GM18517 (cell line): ENCODE measurements around the gene GRM8.
A peak's percentile ranks its signal among the peaks of the same experiment; 100 is the strongest.

Experiments used
- ATAC-seq: cut with Tn5 transposase; IDR thresholded peaks from one replicate; pipeline ENCODE4 v1.9.1; 2021; ENCODE audit warnings: mild to moderate bottlenecking, moderate library complexity; ENCODE audit not compliant: unreplicated experiment

The GRM8 gene

DNA sequence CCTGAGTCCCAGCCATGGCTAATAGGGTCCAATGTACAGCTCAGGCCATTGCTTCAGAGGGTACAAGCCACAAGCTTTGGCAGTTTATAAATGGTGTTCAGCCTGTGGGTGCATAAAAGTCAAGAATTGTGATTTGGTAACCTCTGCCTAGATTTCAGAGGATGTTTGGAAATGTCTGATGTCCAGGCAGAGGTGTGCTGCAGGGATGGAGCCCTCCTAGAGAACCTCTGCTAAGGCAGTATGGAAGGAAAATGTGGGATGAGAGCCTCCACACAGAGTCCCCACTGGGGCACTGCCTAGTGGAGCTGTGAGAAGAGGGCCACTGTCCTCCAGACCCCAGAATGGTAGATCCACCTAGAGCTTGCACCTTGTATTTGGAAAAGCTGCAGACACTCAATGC is 779.9 kb downstream of the GRM8 start:
- no peak for ATAC-seq

DNA sequence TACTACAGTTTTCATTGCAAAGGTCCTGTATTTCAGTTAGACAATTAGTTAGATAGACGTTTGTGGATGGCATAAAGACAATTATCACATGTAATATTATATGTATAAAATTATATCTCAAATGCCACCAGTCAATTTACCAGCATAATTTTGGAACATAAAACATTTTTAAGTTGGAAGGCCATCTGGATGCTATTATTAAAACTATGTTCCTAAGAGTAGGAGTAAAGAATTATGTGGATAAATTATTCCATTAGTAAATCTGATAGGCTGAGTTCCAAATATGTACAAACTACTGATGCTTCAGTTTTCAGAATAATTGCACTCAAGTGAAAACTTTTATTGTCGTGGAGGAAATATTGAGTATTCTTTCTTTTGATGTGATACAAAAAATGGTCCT is 790.3 kb downstream of the GRM8 start:
- no peak for ATAC-seq

DNA sequence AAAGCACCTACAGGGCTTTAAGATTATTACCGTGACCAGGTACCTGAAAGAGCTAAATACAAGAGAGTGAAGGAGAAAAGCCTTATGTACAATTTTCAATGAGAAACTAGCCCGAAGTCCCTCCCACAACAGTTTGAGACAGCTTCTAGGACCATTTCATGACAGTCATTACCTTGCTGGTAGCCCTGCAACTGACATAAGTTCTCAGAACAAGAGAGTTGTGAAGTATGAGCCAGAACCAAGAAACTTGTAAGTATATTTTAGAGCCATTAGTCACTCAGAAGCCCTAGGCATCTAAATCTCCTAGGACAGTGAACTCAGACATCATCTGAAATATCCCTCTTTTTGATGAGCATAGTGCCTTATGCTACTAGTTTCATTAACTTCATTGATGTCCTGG is 792.1 kb downstream of the GRM8 start:
- no peak for ATAC-seq

DNA sequence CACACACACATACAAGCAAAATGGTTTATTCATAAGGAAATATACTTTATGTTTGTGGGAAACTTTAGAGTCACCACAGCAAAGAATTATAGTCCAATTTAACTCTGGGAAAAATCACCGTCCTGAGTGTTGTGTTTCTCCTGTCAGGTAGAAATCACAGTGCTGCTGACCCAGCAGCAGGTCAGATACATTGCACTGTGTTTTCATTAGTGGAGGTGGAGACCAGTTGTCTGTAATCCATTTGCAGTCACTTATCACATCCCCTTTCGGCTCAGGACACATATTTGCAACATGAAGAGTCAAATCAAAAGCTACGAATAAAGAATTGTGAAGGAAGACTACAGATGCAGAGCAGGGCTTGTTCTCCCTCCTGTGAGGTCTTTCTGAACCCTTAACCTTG is 799.6 kb downstream of the GRM8 start:
- no peak for ATAC-seq

DNA sequence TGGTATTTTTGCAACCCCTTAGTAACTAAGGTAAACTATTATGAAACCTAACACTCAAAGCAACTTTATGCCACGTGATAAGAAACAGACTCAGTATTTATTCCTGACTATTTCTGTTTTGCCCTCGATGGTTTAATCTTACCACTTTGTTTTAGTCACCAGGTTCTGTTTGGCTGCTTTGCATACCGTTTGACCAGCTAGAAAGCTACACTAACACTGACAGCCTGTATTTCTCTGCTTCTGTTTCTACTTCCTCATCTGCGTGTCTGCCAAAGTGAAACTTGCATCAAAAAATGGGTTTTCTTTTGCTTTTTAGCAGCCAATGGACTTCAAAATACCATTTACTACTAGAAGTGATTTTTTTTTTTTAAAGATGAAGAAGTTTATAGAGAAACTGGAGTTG is 802.5 kb downstream of the GRM8 start:
- peak; percentile 97 for ATAC-seq

DNA sequence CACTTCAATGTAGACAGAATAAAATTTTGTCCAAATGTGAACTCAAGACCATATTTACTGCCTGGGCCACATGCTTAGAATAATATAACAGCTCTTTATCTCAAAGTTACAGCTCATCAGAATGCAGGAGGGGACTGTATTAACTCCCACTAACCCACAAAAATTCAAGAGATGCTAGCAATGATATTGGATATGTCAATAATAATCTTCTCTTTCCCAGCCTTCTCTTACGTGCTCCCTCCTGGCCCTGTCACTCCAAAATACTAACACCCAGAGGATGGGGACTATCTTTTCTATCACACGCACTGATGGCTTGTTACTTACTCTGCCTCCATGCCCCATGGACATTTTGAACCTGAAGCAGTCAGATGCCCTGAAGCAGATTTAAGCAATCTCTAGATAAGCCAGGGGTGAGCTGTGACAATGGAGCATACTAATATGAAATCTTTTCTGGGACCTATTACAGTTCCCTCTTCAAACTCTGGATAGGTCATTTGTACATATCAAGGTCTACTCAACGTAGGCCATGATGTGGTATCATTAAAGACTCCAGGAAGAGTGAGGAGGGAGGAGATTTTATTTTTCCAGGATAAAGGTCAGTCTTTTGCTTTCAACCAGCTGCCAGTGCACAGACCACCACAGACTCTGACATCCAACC is 803.0 kb downstream of the GRM8 start:
- peak; percentile 12 for ATAC-seq

DNA sequence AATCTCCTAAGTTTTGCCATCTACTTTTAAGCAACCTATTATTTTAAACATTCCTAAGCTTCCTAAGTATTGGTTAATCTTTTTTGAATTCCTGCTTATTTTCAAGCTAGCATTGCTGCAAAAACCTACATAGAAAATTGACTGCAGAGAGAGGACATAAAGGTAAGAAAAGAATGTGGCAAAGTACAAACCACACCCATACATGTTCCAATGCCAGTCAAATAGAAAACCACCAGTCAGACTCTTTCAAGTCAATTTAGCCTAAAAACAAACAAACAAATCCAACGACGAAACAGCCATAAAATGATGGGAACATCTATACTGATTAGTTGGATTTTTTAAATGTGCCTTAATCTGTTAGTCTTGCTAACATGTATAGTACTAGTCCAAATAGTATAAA is 804.8 kb downstream of the GRM8 start:
- ATAC-seq, result no peak

DNA sequence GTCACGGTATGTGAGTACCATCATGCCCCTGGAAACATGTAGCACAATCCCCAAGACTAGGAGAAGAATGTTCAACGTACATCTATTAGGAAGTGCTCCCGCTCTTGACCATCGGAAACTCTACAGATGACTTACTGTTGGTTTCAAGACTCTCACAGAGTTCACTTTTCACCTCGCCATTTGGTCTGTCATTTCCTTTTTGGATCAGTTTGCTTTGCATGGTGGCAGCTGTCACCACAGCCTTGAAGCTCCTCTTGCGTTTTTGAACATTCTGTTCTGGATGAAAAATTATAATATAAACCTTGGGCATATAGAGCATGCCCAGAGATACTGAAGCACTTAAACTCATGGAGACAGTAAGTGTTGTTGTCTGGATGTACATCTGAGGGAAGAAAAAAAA is 806.8 kb downstream of the GRM8 start:
- ATAC-seq, result no peak

DNA sequence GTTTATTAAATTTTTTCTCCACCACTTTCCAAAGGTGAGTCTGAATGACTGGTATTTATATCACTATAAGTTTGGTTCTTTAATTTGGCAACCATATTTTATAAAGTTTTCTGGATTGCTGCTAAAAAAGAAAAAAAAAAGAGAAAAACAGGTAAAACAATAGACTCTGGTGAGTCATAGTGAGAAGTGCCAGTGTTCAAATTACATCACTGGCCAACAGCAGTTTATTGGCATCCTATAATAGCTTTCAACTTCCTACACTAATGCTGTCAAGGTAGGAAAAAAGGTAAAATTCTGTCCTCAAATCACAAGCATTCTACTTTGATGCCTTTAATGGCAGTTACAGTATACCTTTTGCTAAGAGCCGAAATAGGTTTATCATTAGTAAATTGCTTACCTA is 808.8 kb downstream of the GRM8 start:
- no peak for ATAC-seq

DNA sequence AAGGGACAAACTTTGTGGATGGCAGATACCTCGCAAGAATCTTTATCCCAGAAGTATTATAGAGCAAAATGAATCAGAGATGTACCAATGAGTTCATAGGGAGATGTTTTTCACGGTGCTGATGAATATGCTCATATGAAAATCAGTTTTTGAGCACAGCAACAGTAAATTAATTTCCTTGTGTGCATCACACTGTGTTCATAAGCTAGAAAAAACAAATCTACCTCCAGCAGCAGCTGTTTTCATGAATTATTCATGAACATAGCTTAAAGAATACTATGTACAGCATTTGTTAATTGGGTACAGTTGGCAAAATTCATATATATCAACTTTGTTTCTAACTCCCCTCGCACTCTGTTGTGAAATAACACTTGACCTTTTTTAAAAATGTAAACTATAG is 809.8 kb downstream of the GRM8 start:
- ATAC-seq, result no peak

DNA sequence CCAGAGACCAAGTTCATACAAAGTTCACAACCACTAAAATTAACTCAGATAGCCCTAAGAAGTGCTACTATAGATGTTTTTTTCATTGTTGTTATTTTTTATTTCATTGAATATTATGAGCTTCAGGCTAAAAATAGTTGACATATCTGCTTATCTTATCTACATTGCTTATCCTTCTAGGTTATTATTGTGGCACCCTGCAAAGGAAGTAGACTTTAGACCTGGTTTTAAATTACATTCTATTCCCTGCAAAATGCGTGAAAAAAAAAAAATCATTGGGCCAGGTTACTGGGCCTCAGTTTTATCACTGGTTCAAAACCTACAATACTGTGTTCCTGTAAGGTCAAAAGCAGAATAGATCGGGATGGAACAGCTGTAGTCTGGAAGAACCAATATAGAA is 811.0 kb downstream of the GRM8 start:
- no peak for ATAC-seq

DNA sequence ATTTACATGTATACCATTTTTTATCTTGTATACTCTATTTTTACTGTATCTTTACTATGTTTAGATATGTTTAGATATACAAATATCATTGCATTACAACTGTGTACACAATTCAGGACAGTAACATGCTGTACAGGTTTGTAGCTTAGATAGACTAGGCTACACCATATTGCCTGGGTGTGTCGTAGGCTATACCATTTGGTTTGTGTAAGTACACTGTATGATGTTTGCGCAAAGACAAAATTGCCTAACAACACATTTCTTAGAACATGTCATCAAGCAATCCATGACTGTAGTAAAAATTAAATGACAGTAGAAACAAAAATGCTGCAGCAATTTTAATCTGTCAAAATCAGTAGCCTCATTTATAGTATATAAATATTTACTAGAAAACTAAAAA is 812.2 kb downstream of the GRM8 start:
- no peak for ATAC-seq

DNA sequence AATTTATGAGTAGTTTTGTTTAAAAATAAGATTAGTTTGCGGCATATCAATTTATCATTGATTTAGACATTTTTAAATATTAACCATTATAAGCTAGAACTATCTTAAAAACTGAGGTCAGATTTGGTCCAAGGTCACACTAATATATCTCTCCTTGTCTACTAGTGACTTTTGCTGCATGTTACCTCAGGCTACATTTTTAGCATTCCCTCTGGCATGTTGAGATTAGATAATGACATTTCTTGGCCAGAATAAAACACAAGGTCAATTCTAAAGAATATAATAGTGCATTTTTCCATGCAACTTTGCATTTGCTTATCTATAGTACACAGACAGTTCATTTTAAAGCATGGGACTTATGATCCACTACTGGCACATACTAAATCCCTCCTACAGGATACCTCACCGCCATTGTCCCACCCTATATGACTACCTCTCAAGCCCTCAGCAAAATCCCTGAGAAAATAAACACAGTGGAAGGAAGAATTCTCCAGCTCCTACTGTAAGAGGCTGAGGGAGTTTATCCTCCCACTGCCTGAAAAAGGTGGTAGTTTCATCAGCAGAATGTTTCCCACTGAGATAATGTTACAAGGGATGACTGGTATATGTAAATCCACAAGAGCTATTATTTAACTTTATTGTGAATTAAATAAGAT is 816.4 kb downstream of the GRM8 start:
- no peak for ATAC-seq

DNA sequence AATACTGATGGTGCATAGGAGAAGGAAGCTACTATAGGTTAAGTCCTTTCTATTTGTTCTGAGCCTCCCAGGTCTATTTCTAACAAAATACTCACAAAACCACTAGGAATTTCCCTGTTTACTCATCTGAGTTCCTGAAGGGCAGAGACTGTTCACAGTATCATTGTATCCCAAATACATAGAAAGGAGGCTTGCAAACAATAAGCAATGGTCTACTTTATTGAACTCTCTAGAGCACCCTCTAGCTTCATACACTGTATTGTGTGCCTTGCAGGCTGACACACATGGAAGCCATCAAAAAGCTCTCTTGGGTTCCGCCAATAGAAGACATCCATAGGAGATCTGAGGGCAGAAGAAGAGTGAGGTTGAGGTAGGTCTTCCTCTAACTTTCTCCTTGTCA is 826.1 kb downstream of the GRM8 start:
- ATAC-seq, result no peak

DNA sequence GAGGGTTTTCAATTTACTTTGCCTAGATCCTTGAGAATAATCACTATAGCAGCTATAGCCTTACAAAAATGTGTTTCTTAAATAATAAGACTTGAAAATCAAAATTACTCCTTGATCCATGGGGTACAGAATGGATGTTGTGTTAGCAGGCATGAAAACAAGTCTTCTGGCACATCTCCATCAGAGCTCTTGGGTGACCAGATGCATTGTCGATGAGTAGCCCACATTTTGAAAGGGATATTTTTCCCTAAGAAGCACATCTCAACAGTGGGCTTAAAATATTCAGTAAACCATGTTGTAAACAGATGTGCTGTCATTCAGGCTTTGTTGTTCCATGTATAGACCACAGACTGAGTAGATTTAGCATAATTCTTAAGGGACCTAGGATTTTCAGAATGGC is 827.8 kb downstream of the GRM8 start:
- ATAC-seq, result no peak

DNA sequence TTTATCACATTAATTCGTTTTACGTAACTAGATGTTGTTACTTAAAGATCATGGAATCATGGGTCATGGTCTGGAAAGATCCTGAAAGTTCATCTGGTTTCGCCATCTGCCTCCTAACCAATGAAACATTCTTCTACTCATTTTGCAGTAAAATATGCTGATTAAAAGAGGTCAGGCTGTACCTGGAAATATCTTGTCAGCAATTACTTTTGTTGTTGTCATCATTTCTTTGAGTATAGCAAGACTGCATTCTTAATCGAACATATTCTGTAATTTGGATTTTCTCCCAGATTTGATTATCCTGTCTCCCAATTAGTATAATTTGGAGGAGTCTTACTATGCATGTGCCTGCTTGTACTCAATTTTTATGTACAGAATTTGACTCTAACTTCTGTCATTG is 833.7 kb downstream of the GRM8 start:
- ATAC-seq, result no peak

DNA sequence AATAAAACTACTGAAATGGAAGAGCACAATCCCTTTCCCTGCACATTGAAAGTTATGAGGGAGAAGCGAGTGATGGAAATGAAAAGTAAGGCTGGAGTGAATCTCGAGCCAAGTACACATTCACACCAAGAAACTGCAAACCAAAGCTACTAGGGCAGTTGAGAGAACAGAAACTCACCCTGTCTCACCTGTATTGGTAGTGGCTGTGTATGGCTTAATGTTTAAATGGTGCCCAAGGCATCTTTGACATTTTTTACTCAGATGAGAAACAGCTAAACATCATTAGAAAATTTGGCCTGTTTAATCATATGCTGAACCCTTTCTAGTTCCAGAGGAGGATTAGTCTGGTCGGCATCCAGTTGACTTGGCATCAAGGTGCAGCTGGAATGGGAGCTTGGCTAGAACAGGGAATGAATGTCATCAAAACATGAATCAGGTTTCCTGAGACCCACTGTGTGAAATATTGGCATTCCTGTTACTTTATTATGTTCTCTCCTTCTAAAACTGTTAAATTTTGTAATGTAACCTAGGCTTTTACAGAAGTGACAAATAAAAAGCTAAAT is 840.8 kb downstream of the GRM8 start:
- ATAC-seq, result peak; percentile 46

DNA sequence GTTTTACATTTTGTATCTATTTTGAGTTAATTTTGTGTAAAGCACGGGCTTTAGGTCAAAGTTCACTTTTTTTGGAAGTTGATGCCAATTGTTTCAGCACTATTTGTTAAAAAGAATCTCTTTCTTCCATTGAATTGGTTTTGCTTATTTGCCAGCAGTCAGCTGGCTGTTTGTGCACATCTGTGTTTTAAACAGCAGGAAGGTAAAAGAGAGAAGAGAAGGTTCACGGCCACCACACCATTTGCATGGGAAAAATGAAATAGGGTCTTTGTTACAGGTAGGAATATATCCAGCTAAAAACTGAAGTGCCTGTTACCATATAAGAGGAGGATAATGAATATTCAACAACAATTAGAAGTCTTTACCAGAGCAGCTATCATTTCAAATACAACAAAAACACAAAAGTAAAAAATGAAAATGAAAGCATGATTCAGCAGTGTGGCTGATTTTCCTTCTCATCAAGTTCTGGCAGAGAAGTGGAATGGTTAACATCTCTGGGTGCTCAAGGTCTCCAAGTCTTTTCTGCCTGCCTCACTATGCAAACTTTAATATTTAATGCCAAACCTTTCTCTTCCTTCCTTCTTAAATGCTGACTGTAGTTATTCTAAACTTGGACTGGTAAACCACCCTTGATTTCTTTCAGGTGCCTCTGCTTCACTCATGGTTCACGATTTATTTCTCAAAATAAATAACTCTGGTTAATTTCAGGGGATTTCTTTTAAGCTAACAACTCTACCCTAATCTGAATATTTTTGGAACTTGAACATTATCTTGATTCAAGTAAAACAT is 841.5 kb downstream of the GRM8 start:
- ATAC-seq, result peak; percentile 67

DNA sequence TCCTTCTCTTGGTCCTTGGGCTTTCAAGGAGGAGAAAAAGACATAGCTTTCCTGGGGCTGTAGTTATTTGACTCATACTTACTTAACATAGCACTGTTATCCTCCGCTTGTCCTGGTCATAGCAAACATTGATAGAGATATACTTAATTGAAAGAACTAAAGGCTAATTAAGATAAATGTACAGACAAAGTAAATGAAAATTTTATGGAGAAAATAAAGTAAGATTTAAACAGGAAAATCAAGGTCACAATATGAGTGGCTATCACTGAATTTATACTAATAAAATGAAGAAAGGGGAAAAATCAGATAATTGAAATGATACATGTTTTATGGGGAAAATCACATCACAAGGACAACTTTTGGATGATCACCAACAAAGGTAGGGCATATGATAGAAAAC is 849.7 kb downstream of the GRM8 start:
- no peak for ATAC-seq

DNA sequence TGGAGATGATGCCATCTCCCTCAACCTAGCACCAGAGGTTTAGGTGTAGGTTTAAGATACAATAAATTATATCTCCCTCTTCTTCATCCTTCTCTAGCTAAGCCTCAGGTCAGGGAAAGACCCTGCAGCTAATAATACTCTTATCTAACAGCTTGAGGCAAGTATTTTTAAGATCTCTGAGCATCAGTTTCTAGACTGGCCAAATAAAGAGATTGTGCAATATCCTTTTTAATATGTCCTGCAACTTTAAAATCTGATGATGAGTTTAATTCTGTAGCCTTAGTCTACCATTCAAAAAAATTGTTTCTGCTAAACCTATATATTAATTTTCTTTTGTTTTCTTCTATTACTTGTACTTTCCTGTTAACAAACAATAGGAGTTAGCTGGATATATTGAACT is 850.8 kb downstream of the GRM8 start:
- ATAC-seq, result no peak

DNA sequence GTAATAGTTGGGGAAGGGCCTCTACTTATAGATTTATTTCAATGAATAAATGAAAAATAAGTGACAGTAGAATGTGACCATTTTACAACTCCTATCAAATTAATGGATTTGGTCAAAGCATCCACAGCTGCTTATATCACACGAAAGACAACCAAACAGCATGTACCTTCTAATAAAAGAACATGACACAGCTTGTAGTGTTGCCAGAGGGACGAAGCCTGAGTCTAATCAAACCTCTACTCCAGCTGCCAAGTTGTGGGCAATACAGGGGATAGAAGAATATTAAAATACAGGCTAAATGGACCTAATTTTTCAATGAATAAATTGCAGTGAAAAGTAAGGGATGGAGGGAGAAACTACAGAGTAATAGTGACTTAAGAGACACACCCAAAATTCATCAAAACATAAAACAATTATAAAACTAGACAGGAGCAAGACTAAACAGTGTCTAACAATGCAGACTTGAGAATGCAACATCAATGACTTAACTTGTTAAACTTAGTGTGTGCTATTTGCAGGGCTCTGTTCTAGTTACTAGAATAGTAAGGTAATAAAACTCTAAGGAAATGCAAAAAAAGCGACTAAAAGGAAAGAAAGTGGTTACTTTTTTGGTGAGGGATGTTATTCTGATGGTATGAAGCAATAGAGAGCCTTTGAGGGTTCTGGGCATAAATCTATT is 853.8 kb downstream of the GRM8 start:
- ATAC-seq, result no peak
